HepG2 (cell line): ENCODE measurements around the gene HYCC2. TPM values are rescaled to one million over a fixed set of nuclear protein-coding genes. Genes with fewer than 3 reads are reported as not detected.

Experiments used
- BCL6 ChIP-seq: IDR thresholded peaks from 2 replicates; pipeline ENCODE4 v1.6.1; 2016; ENCODE audit warnings: missing genetic modification reagents, missing compliant biosample characterization
- BRD4 ChIP-seq: sonication (generic); formaldehyde crosslinking; IDR thresholded peaks from 2 replicates; pipeline ENCODE4 v1.4.0; 2020; ENCODE audit warnings: missing genetic modification reagents
- CCDC6 ChIP-seq: sonication (generic); formaldehyde crosslinking; IDR thresholded peaks from 2 replicates; pipeline ENCODE4 v1.8.1; 2022; ENCODE audit warnings: mild to moderate bottlenecking, missing genetic modification reagents, moderate library complexity
- CEBPB ChIP-seq: IDR thresholded peaks from 2 replicates; pipeline ENCODE4 v1.6.1; 2011; ENCODE audit warnings: low read depth, low read length, improper control_type of control experiment, borderline replicate concordance
- CEBPZ ChIP-seq: IDR thresholded peaks from 2 replicates; pipeline ENCODE4 v1.6.1; 2012; ENCODE audit warnings: low read length, improper control_type of control experiment
- DNMT3B ChIP-seq: conservative IDR thresholded peaks from 2 replicates; pipeline ENCODE4 v1.6.1; 2016; ENCODE audit warnings: missing biosample characterization, control low read depth
- FOXO4 ChIP-seq: sonication (generic); formaldehyde crosslinking; conservative IDR thresholded peaks from 2 replicates; pipeline ENCODE4 v1.8.1; 2023; ENCODE audit warnings: missing genetic modification reagents
- MXI1 ChIP-seq: IDR thresholded peaks from 3 replicates; pipeline ENCODE4 v1.6.1; 2012; ENCODE audit warnings: low read depth, low read length, inconsistent platforms, borderline replicate concordance
- NKX3-1 ChIP-seq: sonication (generic); formaldehyde crosslinking; IDR thresholded peaks from 2 replicates; pipeline ENCODE4 v1.5.0; 2020; ENCODE audit warnings: missing genetic modification reagents
- RBM22 ChIP-seq: fragments of 200-400 bp; formaldehyde crosslinking; optimal IDR thresholded peaks from 2 replicates; pipeline ENCODE3; 2017; ENCODE audit warnings: mild to moderate bottlenecking, low read length, moderate library complexity
- RFX1 ChIP-seq: fragments of 450-650 bp; IDR thresholded peaks from 2 replicates; pipeline ENCODE4 v1.6.1; 2017
- RFXAP ChIP-seq: sonication (generic); formaldehyde crosslinking; IDR thresholded peaks from 2 replicates; pipeline ENCODE4 v1.4.0; 2020; ENCODE audit warnings: missing genetic modification reagents, borderline replicate concordance
- SNAI1 ChIP-seq: sonication (generic); formaldehyde crosslinking; IDR thresholded peaks from 2 replicates; pipeline ENCODE4 v1.5.0; 2020; ENCODE audit warnings: mild to moderate bottlenecking, missing genetic modification reagents, borderline replicate concordance
- SP1 ChIP-seq, 2 experiments: fragments of 450-650 bp in 1 of 2; sonication (generic) in 1 of 2; formaldehyde crosslinking in 1 of 2; IDR thresholded peaks; 2 replicates each; pipeline versions ENCODE4 v1.4.0 to v1.6.1; 2016 to 2020; ENCODE audit warnings: missing genetic modification reagents in 1 of 2
- SP2 ChIP-seq: sonication (generic); formaldehyde crosslinking; IDR thresholded peaks from 2 replicates; pipeline ENCODE4 v1.5.1; 2020; ENCODE audit warnings: mild to moderate bottlenecking, missing genetic modification reagents
- ZBTB25 ChIP-seq: IDR thresholded peaks from 2 replicates; pipeline ENCODE4 v1.6.1; 2018; ENCODE audit warnings: missing genetic modification reagents
- ZMAT3 ChIP-seq: sonication (generic); formaldehyde crosslinking; conservative IDR thresholded peaks from 2 replicates; pipeline ENCODE4 v1.7.0; 2021; ENCODE audit warnings: missing genetic modification reagents
- ZNF724P ChIP-seq: sonication (generic); formaldehyde crosslinking; IDR thresholded peaks from 2 replicates; pipeline ENCODE4 v1.8.0; 2022; ENCODE audit warnings: missing genetic modification reagents, borderline replicate concordance
- ZNF781 ChIP-seq: sonication (generic); formaldehyde crosslinking; IDR thresholded peaks from 2 replicates; pipeline ENCODE4 v1.5.1; 2020; ENCODE audit warnings: borderline replicate concordance, mild to moderate bottlenecking, missing genetic modification reagents; ENCODE audit errors: not compliant biosample characterization
- ZNF784 ChIP-seq: sonication (generic); formaldehyde crosslinking; IDR thresholded peaks from 2 replicates; pipeline ENCODE4 v1.5.1; 2020; ENCODE audit warnings: missing genetic modification reagents, mild to moderate bottlenecking, borderline replicate concordance
- ZNF891 ChIP-seq: sonication (generic); formaldehyde crosslinking; IDR thresholded peaks from 2 replicates; pipeline ENCODE4 v1.5.0; 2020; ENCODE audit warnings: mild to moderate bottlenecking, missing genetic modification reagents
- ZSCAN21 ChIP-seq: sonication (generic); formaldehyde crosslinking; IDR thresholded peaks from 2 replicates; pipeline ENCODE4 v1.8.0; 2022; ENCODE audit warnings: mild to moderate bottlenecking, missing genetic modification reagents, moderate library complexity, borderline replicate concordance
- polyA plus RNA-seq, 8 experiments: library from polyadenylated mRNA; depleted of rRNA in 3 of 8; stranded (reverse) in 7 of 8; unstranded in 1 of 8; fragments of >200 nt; fragmentation: Illumina TruSeq in 4 of 8; extraction: Trizol in 4 of 8; gene quantifications; 2 replicates each; pipeline versions ENCODE4 v1.2.1 to v1.2.3, GENCODE V29; 2011 to 2016; ENCODE audit warnings: low read depth in 4 of 8, missing spikeins in 1 of 8, mixed read lengths in 1 of 8; ENCODE audit not compliant: insufficient read depth in 1 of 8
- total RNA-seq, 5 experiments: library from RNA; depleted of rRNA; stranded (reverse); fragments of >200 nt; fragmentation: Illumina TruSeq; extraction: Trizol; gene quantifications; 2 replicates each; pipeline ENCODE4 v1.2.3, GENCODE V29; 2016; ENCODE audit warnings: low read depth in 1 of 5

Gene HYCC2
- total and polyA plus RNA-seq, 2 of the 13 experiments (the other 11 are each of a cell fraction or from before 2014, with no cell fraction given) = 4.7 to 13.9 TPM

- TF ChIP-seq SP1 (IDR thresholded peaks at IDR 0.05) = peak; percentile 78; the same call in 1 of the 2 replicates
- TF ChIP-seq SP1 (CRISPR knock-in tag; IDR thresholded peaks at IDR 0.05) = peak; percentile 96
- no peak for TF ChIP-seq CEBPB
- peak; percentile 92 for TF ChIP-seq ZNF781 (CRISPR knock-in tag)
- TF ChIP-seq CEBPZ = no peak
- TF ChIP-seq ZSCAN21 (CRISPR knock-in tag) = peak; percentile 41
- peak; percentile 90 for TF ChIP-seq DNMT3B (CRISPR knock-in tag)
- TF ChIP-seq NKX3-1 (CRISPR knock-in tag) = peak; percentile 55; the same call in 1 of the 2 replicates
- TF ChIP-seq FOXO4 (CRISPR knock-in tag) = no peak
- TF ChIP-seq BRD4 (CRISPR knock-in tag) = peak; percentile 57; the same call in 1 of the 2 replicates
- TF ChIP-seq CCDC6 (CRISPR knock-in tag) = peak; percentile 58
- TF ChIP-seq ZNF724P (CRISPR knock-in tag) = no peak
- TF ChIP-seq MXI1 = peak; percentile 92; the same call in 2 of the 3 replicates
- TF ChIP-seq RFX1 = no peak; the same call in 1 of the 2 replicates
- TF ChIP-seq SP2 (CRISPR knock-in tag) = peak; percentile 82
- peak; percentile 97 for TF ChIP-seq ZNF784 (CRISPR knock-in tag)
- TF ChIP-seq SNAI1 (CRISPR knock-in tag) = peak; percentile 28; the same call in 1 of the 2 replicates
- TF ChIP-seq RBM22 = peak; percentile 83
- peak; percentile 89 for TF ChIP-seq RFXAP
- peak; percentile 98 for TF ChIP-seq ZBTB25 (CRISPR knock-in tag)
- peak; percentile 59; the same call in 1 of the 2 replicates for TF ChIP-seq ZNF891
- TF ChIP-seq ZMAT3 = peak; percentile 82
- TF ChIP-seq BCL6 (CRISPR knock-in tag) = peak; percentile 78
These were observed at the start of gene HYCC2, which contains the start of gene NDUFB3 (continued) for GRCh38 chr2:201071479-201072200.
